ENCODE results near the gene ZNF382.
A peak's percentile ranks its signal among the peaks of the same experiment; 100 is the strongest.

Gene ZNF382

GRCh38 chr19:36605101-36605876 lies at the start of gene ZNF382:
TSS of gene ZNF382 (plus strand) at chr19:36605313. CDS start at chr19:36609915, 4,602 bp downstream.
- H3K9me3 ChIP-seq (replicated peaks; ENCODE audit: insufficient read depth, low read length): no peaks in the 10 kb centered on the region
- no peaks in the 10 kb centered on the region for H3F3A ChIP-seq (ENCODE audit: insufficient read depth, low read length)
- H3K27ac ChIP-seq (ENCODE audit: low read length): no peak within 1 kb of the TSS
- H3K4me1 ChIP-seq (ENCODE audit: low read length): no peaks in the 10 kb centered on the region
- H3K27me3 ChIP-seq (replicated peaks; ENCODE audit: insufficient read depth, low read length): no peaks in the 10 kb centered on the region
- no peaks in the 10 kb centered on the region for H3K9me2 ChIP-seq (replicated peaks; ENCODE audit: insufficient read depth, low read length)
- no peak within 1 kb of the TSS for H3K9ac ChIP-seq (ENCODE audit: low read length)
- H4K20me1 ChIP-seq (ENCODE audit: insufficient read depth, low read length): no peaks in the 10 kb centered on the region
- TF ChIP-seq EZH2phosphoT487 (IDR thresholded peaks at IDR 0.05; ENCODE audit: low read length): no peak
- TF ChIP-seq EZH2 (optimal IDR thresholded peaks at IDR 0.05; ENCODE audit: low read depth, low read length): no peak
- no peak for TF ChIP-seq CTCF (IDR thresholded peaks at IDR 0.05; ENCODE audit: low read length)
- no peak within 1 kb of the TSS for H2AFZ ChIP-seq (ENCODE audit: low read length)
- no peak within 1 kb of the TSS for H3K4me3 ChIP-seq (ENCODE audit: low read length)
- H3K36me3 ChIP-seq (replicated peaks; ENCODE audit: insufficient read depth, low read length): no peaks in the 10 kb centered on the region
- H3K4me2 ChIP-seq (ENCODE audit: low read depth, low read length): no peak within 1 kb of the TSS
- no peak for DNase-seq
- H3K79me2 ChIP-seq (ENCODE audit: low read length): no peaks in the 10 kb centered on the region

GRCh38 chr19:36564391-36564790 lies 40.7 kb upstream of the ZNF382 start:
- no peak overlapping the region for H2AFZ ChIP-seq (ENCODE audit: low read length)
- H3F3A ChIP-seq (ENCODE audit: insufficient read depth, low read length): no peaks in the 10 kb centered on the region
- no peaks in the 10 kb centered on the region for H3K4me1 ChIP-seq (ENCODE audit: low read length)
- no peaks in the 10 kb centered on the region for H3K9me3 ChIP-seq (replicated peaks; ENCODE audit: insufficient read depth, low read length)
- no peak overlapping the region for H3K4me3 ChIP-seq (ENCODE audit: low read length)
- no peaks in the 10 kb centered on the region for H4K20me1 ChIP-seq (ENCODE audit: insufficient read depth, low read length)
- no peak for TF ChIP-seq EZH2phosphoT487 (IDR thresholded peaks at IDR 0.05; ENCODE audit: low read length)
- no peak for TF ChIP-seq EZH2 (optimal IDR thresholded peaks at IDR 0.05; ENCODE audit: low read depth, low read length)
- no peak for TF ChIP-seq CTCF (IDR thresholded peaks at IDR 0.05; ENCODE audit: low read length)
- no peaks in the 10 kb centered on the region for H3K27me3 ChIP-seq (replicated peaks; ENCODE audit: insufficient read depth, low read length)
- H3K9ac ChIP-seq (ENCODE audit: low read length): no peak overlapping the region
- no peaks in the 10 kb centered on the region for H3K36me3 ChIP-seq (replicated peaks; ENCODE audit: insufficient read depth, low read length)
- no peak for DNase-seq
- no peak overlapping the region for H3K27ac ChIP-seq (ENCODE audit: low read length)
- no peak overlapping the region for H3K4me2 ChIP-seq (ENCODE audit: low read depth, low read length)
- no peaks in the 10 kb centered on the region for H3K79me2 ChIP-seq (ENCODE audit: low read length)
- H3K9me2 ChIP-seq (replicated peaks; ENCODE audit: insufficient read depth, low read length): no peaks in the 10 kb centered on the region

- peak overlapping the region; percentile 57 for H3K4me3 ChIP-seq (ENCODE audit: low read length)
- H3K27me3 ChIP-seq (replicated peaks; ENCODE audit: insufficient read depth, low read length): no peaks in the 10 kb centered on the region
- H3K9me3 ChIP-seq (replicated peaks; ENCODE audit: insufficient read depth, low read length): no peaks in the 10 kb centered on the region
- H3K36me3 ChIP-seq (replicated peaks; ENCODE audit: insufficient read depth, low read length): no peaks in the 10 kb centered on the region
- TF ChIP-seq EZH2phosphoT487 (IDR thresholded peaks at IDR 0.05; ENCODE audit: low read length): no peak
- no peak for TF ChIP-seq EZH2 (optimal IDR thresholded peaks at IDR 0.05; ENCODE audit: low read depth, low read length)
- no peak for TF ChIP-seq CTCF (IDR thresholded peaks at IDR 0.05; ENCODE audit: low read length)
- H3K4me1 ChIP-seq (ENCODE audit: low read length): no peaks in the 10 kb centered on the region
- no peaks in the 10 kb centered on the region for H3K9me2 ChIP-seq (replicated peaks; ENCODE audit: insufficient read depth, low read length)
- no peak overlapping the region for H3K9ac ChIP-seq (ENCODE audit: low read length)
- peak overlapping the region; percentile 20; the same call in 1 of the 2 replicates for H3K4me2 ChIP-seq (ENCODE audit: low read depth, low read length)
- H3F3A ChIP-seq (ENCODE audit: insufficient read depth, low read length): no peaks in the 10 kb centered on the region
- no peaks in the 10 kb centered on the region for H3K79me2 ChIP-seq (ENCODE audit: low read length)
- DNase-seq: no peak
- no peaks in the 10 kb centered on the region for H4K20me1 ChIP-seq (ENCODE audit: insufficient read depth, low read length)
- H2AFZ ChIP-seq (ENCODE audit: low read length): peak overlapping the region; percentile 70; the same call in 1 of the 2 replicates
- H3K27ac ChIP-seq (ENCODE audit: low read length): no peak overlapping the region
These were observed 32.5 kb upstream of the ZNF382 start for GRCh38 chr19:36572593-36573019.
